Dermis microvascular lymphatic vessel endothelial cell (primary cell): ENCODE measurements around the gene TMEM51. TPM values are rescaled to one million over a fixed set of nuclear protein-coding genes. Genes with fewer than 3 reads are reported as not detected.
A peak's percentile ranks its signal among the peaks of the same experiment; 100 is the strongest.

Experiments used
- DNase-seq, 2 donors: peaks; one replicate each; pipeline versions ENCODE4 v3.0.0 to v3.0.0-alpha.2; 2010; ENCODE audit warnings: low read depth in 2 of 2
- total RNA-seq: library from RNA; depleted of rRNA; stranded (reverse); fragments of >200 nt; gene quantifications from 2 replicates; pipeline ENCODE4 v1.2.1, GENCODE V29; 2014

The TMEM51 gene
- total RNA-seq: 6.7 and 13.4 TPM in 2 replicates

DNA sequence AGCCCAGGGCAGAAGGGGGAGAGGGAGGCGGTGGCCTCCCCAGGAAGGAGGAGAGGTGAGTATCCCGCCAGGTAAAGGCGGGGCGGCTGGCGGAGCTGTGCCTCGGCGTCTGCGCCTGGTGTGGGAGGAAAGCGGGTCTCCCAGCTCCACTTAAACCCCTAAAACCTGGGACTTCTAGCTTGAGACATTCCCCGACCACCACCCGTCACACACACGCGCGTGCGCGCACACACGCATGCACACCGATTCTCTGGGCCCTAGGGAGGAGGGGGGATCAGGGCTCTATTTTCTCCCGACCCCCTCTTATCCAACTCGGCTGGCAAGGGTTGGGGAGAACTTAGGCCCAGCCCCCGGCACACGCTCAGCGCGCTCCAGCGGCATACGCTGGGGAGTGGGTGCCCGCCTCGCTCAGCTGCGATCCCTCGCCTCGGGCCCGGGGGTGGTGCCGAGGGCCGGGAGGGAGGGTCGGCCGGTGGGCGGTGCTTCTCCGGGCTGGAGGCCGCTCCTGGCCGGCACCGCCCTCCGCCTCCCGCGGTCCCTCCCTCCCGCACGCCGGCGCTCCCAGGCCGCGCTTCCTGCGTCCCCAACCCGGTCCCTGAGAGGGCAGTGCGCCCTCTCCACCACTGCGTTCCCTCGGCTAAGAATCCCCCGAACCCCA, at the start of gene TMEM51:
TSS of gene TMEM51 (plus strand) at position 564 of the 658 bp plus-strand sequence. CDS start 61,341 bp downstream, outside the sequence.
- DNase-seq: peak in 1 of 2 donors; percentile 86

GRCh38 chr1:15103906-15104305, 49.6 kb upstream of the TMEM51 start:
- DNase-seq: no peak

DNA sequence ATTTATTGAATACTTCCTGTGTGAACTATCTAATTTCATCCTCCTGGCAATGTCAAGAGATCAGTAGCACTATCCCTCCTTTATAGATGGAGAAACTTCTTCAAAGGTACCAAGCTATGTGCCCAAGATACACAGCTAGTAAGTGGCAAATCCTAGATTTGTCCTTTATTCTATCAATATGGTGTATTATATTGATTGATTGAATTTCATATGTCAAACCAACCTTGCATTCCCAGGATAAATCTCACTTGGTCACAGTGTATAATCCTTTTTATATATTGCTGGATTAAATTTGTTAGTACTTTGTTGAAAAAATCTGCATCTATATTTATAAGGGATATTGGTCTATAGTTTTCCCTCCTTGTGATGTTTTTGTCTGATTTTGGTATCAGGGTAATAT, 48.8 kb upstream of the TMEM51 start:
- DNase-seq: no peak

GRCh38 chr1:15106608-15107007, 46.9 kb upstream of the TMEM51 start:
- DNase-seq: peak in 1 of 2 donors; percentile 25

DNA sequence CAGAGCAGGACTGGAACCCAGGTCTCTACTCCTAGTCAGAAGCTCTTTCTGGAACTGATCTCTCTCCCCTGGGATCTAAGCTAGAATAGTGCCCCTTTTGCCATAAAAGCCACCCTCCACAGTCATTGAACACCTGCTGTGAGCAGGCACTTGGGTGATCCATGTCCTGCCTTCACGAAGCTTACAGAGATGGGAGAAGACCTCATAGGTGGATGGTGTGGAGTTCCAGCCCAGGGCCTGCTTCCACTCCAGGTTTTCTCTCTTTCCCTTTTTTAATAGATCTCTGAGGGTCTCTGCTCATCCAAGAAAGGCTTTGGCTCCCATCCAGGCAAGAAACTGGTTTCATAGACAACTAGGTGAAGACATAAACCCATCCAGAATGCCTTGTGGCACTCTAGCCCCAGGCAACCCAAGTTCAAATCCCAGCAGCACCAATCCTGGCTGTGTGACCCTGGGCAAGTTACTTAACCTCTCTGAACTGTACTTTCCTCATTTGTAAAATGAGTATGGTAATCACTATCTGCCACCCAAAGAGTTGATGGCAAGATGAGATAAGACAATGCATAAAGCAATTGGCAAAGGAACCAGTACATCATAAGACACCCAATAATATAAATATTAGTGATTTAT, 46.4 kb upstream of the TMEM51 start:
- no peak for DNase-seq

DNA sequence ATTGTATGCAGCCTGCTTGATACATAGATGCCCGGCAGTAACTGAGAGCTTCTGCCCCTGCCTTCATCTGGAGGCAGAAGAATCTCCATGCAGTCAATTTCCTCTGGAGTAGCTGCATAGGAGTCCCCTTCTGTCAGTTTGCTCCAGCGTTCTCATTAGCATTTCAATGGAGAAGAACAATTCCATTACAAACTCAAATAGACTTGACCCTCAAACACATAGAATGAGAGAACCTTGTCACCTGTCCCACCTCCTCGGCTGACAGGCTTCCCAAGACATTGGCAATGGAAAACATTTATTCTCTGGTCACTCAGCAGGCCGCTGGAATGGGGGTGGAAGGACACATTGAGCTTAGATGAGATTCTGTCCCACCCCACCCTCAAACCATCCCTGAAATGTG, 45.6 kb upstream of the TMEM51 start:
- DNase-seq: no peak

GRCh38 chr1:15110128-15110866, 43.2 kb upstream of the TMEM51 start:
- DNase-seq: no peak

GRCh38 chr1:15110867-15111230, 42.7 kb upstream of the TMEM51 start:
- no peak for DNase-seq

DNA sequence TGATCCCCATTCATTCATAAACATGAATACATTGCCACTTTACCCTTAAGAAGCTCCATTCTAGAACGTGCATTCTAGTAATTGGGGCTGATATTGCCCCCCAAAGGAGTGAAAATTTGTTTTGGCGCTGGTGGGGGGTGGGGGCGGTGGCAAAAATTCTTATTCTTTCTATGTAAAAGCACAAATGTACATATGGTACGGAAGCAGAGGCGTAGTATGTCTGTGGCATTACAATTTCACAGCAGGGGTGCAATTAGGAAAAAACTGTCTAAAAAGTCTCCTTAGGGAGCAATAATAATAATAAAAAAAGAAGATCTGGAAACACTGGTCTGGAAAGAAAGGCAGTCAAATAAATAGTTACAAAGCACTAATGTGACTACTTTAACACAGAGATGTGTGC, 40.4 kb upstream of the TMEM51 start:
- no peak for DNase-seq

- no peak for DNase-seq
Measured at GRCh38 chr1:15114884-15115283, 38.7 kb upstream of the TMEM51 start.

GRCh38 chr1:15115542-15116330, 37.8 kb upstream of the TMEM51 start:
- no peak for DNase-seq

DNA sequence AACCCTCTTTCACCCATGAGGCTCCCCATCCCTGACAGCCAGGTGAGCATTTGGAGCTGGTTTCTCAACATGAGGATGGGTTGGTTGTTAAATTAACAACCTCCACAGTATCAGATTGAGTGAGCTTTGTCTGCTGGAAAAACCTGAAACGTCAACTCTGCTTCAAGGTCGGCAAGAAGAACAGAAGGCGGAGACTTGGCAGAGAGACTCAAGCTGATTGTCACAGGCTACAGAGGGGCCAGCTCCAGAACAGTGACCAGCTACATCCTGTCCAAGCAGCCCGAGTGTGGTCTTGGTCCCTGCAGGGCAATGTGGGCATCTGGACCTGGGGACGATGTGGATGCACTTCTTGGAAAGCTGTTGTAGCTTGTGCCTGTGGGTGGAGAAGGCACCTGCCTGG, 36.6 kb upstream of the TMEM51 start:
- no peak for DNase-seq

DNA sequence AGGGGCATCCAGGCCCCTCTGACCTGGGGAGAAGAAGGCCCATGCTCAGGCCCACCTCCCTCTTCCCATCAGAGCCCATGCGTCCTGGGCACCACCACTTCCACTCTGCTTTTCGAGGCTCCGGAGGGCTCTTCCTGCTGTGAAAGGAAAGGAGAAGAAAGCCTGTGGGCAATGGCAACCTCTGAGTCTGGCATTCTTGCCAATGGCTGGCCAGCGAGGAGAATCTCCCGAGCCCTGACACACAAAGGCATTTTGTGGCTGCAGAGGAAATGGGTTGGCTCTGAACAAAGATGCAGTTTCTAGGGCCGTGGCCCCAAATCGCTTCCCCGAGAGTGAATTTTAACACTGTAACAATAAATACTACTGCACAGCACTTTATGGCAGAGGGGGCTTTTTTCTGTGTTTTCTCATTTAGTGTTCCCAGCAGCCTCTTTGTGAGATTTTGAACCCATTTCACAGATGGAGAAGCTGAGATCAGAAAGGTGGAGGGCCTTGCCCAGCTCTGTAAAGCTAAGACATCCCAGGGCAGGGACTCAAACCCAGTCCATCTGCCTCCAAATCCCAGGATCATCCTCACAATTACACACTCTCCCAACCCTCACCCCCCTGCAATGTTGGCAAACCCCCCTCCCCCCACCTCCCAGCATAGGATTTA, 35.7 kb upstream of the TMEM51 start:
- DNase-seq: no peak

DNA sequence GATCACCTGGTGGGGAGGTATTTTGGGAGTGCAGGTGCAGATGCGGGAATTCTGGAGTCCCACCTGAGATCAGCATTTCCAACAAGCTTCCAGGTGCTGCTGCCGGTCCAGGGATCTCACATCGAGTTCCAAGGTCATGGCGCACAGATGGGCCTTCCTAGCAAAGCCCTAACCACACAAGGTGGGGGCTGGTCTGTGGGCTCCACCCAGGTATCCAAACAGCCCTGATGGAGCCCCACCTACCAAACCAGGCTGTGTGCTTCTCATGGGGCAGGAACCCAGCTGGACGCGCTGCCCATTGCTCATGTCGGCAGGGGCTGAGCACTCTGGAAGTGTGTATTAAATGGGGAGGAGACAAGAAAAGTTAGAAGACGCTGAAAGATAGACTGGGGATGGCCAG, 35.0 kb upstream of the TMEM51 start:
- no peak for DNase-seq

DNA sequence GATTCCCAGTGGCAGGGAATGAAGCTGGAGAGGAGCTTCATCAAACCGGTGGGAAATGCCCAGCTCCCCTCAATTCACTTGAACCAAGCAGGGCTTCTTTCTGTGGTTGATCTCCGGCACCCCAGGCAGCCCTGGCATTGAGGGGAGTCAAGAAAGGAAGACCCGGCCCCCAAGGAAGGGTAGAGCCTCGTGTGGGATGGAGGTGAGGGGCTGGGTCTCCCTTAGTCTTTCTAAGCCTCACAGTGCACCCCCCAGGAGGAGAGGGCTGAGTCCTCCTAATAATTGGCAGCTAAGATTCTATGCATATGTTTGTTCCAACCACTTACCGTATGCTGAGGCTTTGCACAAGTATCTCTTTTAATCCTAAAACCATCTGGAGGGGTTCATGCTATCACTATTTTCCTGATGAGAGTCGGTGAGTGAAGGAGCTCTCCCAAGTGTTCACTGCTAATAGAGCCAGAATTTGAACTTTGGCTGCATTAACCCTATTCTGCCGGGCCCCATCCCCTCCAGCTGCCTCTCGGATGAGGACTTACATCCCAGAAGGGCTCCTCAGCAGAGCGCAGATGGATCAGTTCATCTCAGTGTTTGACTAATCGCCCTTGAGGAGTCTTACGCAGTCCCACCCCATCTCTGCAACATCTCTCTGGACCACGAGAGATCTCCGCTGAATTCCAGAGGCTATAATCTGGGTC, 33.1 kb upstream of the TMEM51 start:
- DNase-seq: no peak

- DNase-seq: no peak
Measured at GRCh38 chr1:15122331-15122730, 31.2 kb upstream of the TMEM51 start.

GRCh38 chr1:15123270-15123669, 30.3 kb upstream of the TMEM51 start:
- no peak for DNase-seq

GRCh38 chr1:15123925-15124324, 29.6 kb upstream of the TMEM51 start:
- no peak for DNase-seq

GRCh38 chr1:15124362-15125100, 29.0 kb upstream of the TMEM51 start:
- DNase-seq: no peak

DNA sequence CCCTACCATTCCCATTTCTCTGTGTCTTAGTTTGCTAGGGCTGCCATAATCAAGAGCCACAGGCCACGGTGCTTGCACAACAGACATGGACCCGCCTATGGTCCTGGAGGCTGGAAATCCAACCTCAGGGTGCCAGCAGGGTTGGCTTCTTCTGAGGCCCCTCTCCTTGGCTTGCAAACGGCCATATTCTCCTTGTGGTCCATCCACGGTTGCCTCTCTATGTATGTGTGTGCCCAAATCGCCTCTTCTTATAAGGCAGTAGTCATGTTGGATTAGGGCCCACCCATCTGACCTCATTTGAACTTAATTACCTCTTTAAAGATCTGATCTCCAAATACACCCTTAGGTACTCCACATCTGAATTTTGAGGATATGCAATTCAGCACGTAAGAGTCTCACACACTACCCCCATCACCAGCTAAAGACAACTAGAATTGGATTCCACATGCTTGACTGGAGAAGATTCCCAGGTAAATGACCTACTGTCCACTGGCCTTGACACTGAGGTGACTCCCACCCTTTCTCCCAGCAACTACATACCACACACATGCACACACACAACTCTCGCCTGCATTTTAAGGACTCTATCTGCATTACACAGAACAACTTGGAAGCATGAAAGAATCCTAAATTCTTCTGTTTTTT, 28.3 kb upstream of the TMEM51 start:
- DNase-seq: no peak
